GM12891 (cell line): Measurements from ENCODE around the gene DLK1.

Experiments
- DNase-seq: peaks from one replicate; pipeline ENCODE4 v3.0.0; 2011; ENCODE audit warnings: low spot score; ENCODE audit not compliant: insufficient read length
- FAIRE-seq: peaks from 2 replicates; lab custom pipeline; 2011; peaks lifted over from hg19 to GRCh38; lab: Jason Lieb, UNC
- PAX5 ChIP-seq: IDR thresholded peaks from 2 replicates; pipeline ENCODE4 v1.6.1; 2011; ENCODE audit warnings: low read length, moderate library complexity, mild to moderate bottlenecking; ENCODE audit not compliant: insufficient read depth, severe bottlenecking
- POLR2A ChIP-seq: IDR thresholded peaks from 2 replicates; pipeline ENCODE4 v1.6.1; 2011; ENCODE audit warnings: low read depth, low read length, control low read depth
- POLR2AphosphoS5 ChIP-seq: IDR thresholded peaks from 2 replicates; pipeline ENCODE4 v1.6.1; 2011; ENCODE audit warnings: low read depth, low read length, control low read depth
- POU2F2 ChIP-seq: IDR thresholded peaks from 2 replicates; pipeline ENCODE4 v1.6.1; 2011; ENCODE audit warnings: low read depth, mild to moderate bottlenecking, control low read depth, low read length, moderate library complexity
- SPI1 ChIP-seq: IDR thresholded peaks from 2 replicates; pipeline ENCODE4 v1.6.1; 2011; ENCODE audit warnings: low read depth, low read length, control low read depth
- TAF1 ChIP-seq: IDR thresholded peaks from 2 replicates; pipeline ENCODE4 v1.6.1; 2011; ENCODE audit warnings: low read depth, low read length, control low read depth

Gene DLK1

DNA sequence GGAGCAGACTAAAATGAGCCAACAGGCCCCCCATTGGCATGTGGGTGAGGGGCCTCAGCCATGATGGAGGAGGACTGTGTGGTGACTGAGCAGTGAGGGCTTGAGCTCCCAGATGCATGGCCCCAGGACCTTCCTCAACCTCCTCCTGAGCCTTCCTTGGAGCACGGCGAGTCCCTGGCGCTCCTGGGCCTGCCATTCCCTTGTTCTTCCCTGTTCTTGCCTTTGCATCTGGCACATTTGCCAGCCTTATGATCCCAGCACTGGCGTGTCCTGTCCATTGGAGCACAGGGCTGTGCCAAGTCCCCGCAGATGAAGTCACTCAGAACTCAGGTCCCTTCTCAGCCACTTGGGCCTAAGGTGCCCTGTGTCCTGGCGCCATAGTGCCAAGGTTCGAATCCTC is 58.9 kb downstream of the DLK1 start:
- no peak for DNase-seq
- no peak for TF ChIP-seq POU2F2
- TF ChIP-seq SPI1, result no peak
- no peak for TF ChIP-seq POLR2A
- TF ChIP-seq PAX5, result no peak
- TF ChIP-seq POLR2AphosphoS5, result no peak
- no peak for TF ChIP-seq TAF1
- FAIRE-seq, result no peak

GRCh38 chr14:100786131-100786530 is 59.4 kb downstream of the DLK1 start:
- FAIRE-seq, result no peak
- no peak for DNase-seq
- TF ChIP-seq TAF1, result no peak
- no peak for TF ChIP-seq POLR2A
- TF ChIP-seq SPI1, result no peak
- no peak for TF ChIP-seq POU2F2
- TF ChIP-seq POLR2AphosphoS5, result no peak
- TF ChIP-seq PAX5, result no peak

GRCh38 chr14:100786576-100787219 is 60.0 kb downstream of the DLK1 start:
- FAIRE-seq (no peak), DNase-seq (no peak)
- no peak for TF ChIP-seq POU2F2
- no peak for TF ChIP-seq PAX5
- no peak for TF ChIP-seq SPI1
- TF ChIP-seq POLR2A, result no peak
- no peak for TF ChIP-seq POLR2AphosphoS5
- no peak for TF ChIP-seq TAF1

DNA sequence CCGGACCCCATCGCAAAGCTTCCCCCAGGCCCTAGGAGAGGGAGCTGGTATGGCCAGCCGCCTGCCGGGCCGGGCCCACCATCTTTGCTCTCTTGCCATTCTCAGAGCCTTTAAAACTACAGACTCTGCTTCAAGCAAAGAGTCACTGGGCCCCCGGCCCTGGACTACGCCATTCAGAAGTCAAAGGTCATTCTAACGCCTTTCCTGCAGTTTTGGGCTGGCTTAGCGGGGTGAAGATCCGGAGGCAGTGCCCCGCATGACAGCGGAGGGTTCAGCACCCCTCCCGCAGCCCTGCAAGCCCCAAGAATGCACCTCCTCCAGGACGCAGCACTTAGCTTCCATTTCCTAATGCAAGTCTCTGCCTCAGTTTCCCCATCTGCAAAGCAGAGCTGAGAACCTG is 61.0 kb downstream of the DLK1 start:
- TF ChIP-seq TAF1 (no peak), POLR2AphosphoS5 (no peak), PAX5 (no peak), POLR2A (no peak), SPI1 (no peak), POU2F2 (no peak)
- no peak for DNase-seq
- FAIRE-seq, result no peak
